BLaER1 (cell line): ENCODE measurements around the gene NSD2.
"Not testable (repeated sequence)": the region's sequence is repeated elsewhere in the genome, so short reads cannot be mapped to it uniquely, and the experiment has no call there.

ENCODE experiments used
- H3K27ac ChIP-seq: shearing (Covaris generic); formaldehyde crosslinking; 2 replicates; pipeline ENCODE4 v1.8.1; 2022
- H3K27me3 ChIP-seq: shearing (Covaris generic); formaldehyde crosslinking; 2 replicates; pipeline ENCODE4 v1.8.1; 2022
- H3K36me3 ChIP-seq: shearing (Covaris generic); formaldehyde crosslinking; 2 replicates; pipeline ENCODE4 v1.8.1; 2022
- H3K4me1 ChIP-seq: shearing (Covaris generic); formaldehyde crosslinking; 2 replicates; pipeline ENCODE4 v1.8.1; 2022
- H3K4me2 ChIP-seq: shearing (Covaris generic); formaldehyde crosslinking; 2 replicates; pipeline ENCODE4 v1.8.1; 2022
- H3K4me3 ChIP-seq: shearing (Covaris generic); formaldehyde crosslinking; 2 replicates; pipeline ENCODE4 v1.8.1; 2022
- H3K9ac ChIP-seq: shearing (Covaris generic); formaldehyde crosslinking; 2 replicates; pipeline ENCODE4 v1.8.1; 2022
- H3K9me3 ChIP-seq: shearing (Covaris generic); formaldehyde crosslinking; 2 replicates; pipeline ENCODE4 v1.8.1; 2022
- H4K20me1 ChIP-seq: shearing (Covaris generic); formaldehyde crosslinking; 2 replicates; pipeline ENCODE4 v1.8.1; 2022
- Cebpa-rat ChIP-seq: shearing (Covaris generic); IDR thresholded peaks from 2 replicates; pipeline ENCODE4 v1.8.1; 2022

The NSD2 gene

DNA sequence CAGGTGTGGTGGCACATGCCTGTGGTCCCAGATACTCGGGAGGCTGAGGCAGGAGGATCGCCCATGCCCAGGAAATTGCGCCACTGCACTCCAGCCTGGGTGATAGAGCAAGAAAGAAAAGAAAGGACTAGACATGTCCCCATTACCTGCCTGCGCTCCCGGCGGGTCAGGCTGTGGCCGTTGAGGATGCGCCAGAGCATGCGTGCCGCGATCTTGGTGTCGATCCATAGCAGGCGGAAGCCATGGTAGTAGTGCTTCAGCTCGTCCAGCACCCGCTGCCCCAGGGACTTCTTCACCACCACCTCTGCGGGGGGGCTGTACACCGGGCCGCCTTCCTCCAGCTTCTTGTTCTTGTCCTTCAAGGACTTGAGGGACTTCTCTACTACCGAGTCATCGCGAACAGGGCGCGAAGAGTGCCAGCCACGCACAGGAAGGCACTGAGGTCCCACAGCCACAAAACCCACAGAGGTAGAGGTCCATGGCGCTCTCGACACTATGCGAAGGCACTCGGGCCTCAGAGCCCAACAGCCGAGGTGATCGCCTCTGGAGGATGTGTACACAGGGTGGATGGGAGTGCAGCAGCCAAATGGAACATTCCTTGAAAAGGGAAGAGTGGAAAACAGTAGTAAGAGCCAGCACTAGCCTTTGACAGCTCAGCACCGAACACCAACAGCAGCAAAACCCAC is 29.8 kb upstream of the NSD2 start:
- H3K4me3 ChIP-seq: no peak overlapping the region
- no peaks in the 10 kb centered on the region for H3K9me3 ChIP-seq
- H3K36me3 ChIP-seq: peaks cover 98% of the 10 kb centered on the region
- no peaks in the 10 kb centered on the region for H3K27me3 ChIP-seq
- peak overlapping the region; percentile 37 for H3K4me2 ChIP-seq
- peaks cover 42% of the 10 kb centered on the region for H3K4me1 ChIP-seq
- TF ChIP-seq Cebpa-rat: no peak
- H3K27ac ChIP-seq: no peak overlapping the region
- H4K20me1 ChIP-seq: peaks cover 99% of the 10 kb centered on the region
- no peak overlapping the region for H3K9ac ChIP-seq

DNA sequence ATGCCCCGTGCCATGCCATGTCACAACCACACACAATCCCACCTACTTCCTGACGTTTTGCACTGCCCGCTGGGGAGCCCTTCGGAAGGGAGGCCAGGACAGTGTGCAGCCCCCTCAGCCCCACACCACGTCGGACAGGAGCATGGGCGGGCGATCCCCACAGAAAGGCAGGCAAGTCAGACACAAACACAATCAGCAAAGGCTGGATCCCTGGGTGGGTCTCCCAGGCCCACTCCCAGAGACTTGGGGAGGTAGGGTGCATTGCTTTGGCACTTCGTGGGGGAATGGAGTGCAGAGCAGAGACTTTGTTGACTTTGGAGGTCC is 29.3 kb upstream of the NSD2 start:
- TF ChIP-seq Cebpa-rat: no peak
- Histone ChIP-seq H3K4me2 (peak overlapping the region; percentile 37), H3K27ac (no peak overlapping the region), H3K9ac (no peak overlapping the region), H3K4me3 (no peak overlapping the region), H3K9me3 (no peaks in the 10 kb centered on the region), H3K27me3 (no peaks in the 10 kb centered on the region), H4K20me1 (peaks cover 99% of the 10 kb centered on the region), H3K36me3 (peaks cover 98% of the 10 kb centered on the region), H3K4me1 (peaks cover 42% of the 10 kb centered on the region)

GRCh38 chr4:1842339-1842895 is 28.8 kb upstream of the NSD2 start:
- no peak overlapping the region for H3K9ac ChIP-seq
- no peaks in the 10 kb centered on the region for H3K27me3 ChIP-seq
- no peak overlapping the region for H3K4me2 ChIP-seq
- peaks cover 99% of the 10 kb centered on the region for H4K20me1 ChIP-seq
- peaks cover 42% of the 10 kb centered on the region for H3K4me1 ChIP-seq
- H3K27ac ChIP-seq: no peak overlapping the region
- no peak overlapping the region for H3K4me3 ChIP-seq
- H3K9me3 ChIP-seq: no peaks in the 10 kb centered on the region
- peaks cover 98% of the 10 kb centered on the region for H3K36me3 ChIP-seq
- no peak for TF ChIP-seq Cebpa-rat

- peaks cover 42% of the 10 kb centered on the region for H3K4me1 ChIP-seq
- H3K4me2 ChIP-seq: no peak overlapping the region
- no peaks in the 10 kb centered on the region for H3K27me3 ChIP-seq
- H3K36me3 ChIP-seq: peaks cover 99% of the 10 kb centered on the region
- H3K4me3 ChIP-seq: no peak overlapping the region
- H3K27ac ChIP-seq: no peak overlapping the region
- H4K20me1 ChIP-seq: peaks cover 99% of the 10 kb centered on the region
- no peaks in the 10 kb centered on the region for H3K9me3 ChIP-seq
- TF ChIP-seq Cebpa-rat: no peak
- H3K9ac ChIP-seq: no peak overlapping the region
Measured at GRCh38 chr4:1842993-1843448, 28.2 kb upstream of the NSD2 start.

- Histone ChIP-seq H4K20me1 (peaks cover 99% of the 10 kb centered on the region), H3K9me3 (no peaks in the 10 kb centered on the region), H3K27ac (no peak overlapping the region), H3K36me3 (peaks cover 99% of the 10 kb centered on the region), H3K4me2 (no peak overlapping the region), H3K27me3 (no peaks in the 10 kb centered on the region), H3K4me1 (peaks cover 35% of the 10 kb centered on the region), H3K4me3 (no peak overlapping the region), H3K9ac (no peak overlapping the region)
- no peak for TF ChIP-seq Cebpa-rat
Measured at GRCh38 chr4:1843852-1844251, 27.3 kb upstream of the NSD2 start.

DNA sequence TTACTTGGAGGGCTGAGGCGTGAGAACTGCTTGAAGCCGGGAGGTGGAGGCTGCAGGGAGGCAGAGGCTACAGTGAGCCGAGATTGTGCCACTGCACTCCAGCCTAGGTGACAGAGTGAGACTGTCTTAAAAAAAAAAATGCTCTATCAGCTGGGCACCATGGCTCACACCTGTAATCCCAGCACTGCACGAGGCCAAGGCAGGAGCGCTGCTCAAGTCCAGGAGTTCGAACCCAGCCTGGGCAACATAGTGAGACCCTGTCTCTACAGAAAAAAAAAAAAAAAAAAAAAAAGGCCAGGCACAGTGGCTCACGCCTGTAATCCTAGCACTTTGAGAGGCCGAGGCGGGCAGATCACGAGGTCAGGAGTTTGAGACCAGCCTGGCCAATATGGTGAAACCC is 26.6 kb upstream of the NSD2 start:
- H3K4me1 ChIP-seq: peaks cover 31% of the 10 kb centered on the region
- peaks cover 99% of the 10 kb centered on the region for H4K20me1 ChIP-seq
- H3K36me3 ChIP-seq: peaks cover 96% of the 10 kb centered on the region
- not testable (repeated sequence) for H3K4me3 ChIP-seq, H3K27me3 ChIP-seq, H3K4me2 ChIP-seq, H3K9me3 ChIP-seq, H3K9ac ChIP-seq, H3K27ac ChIP-seq

DNA sequence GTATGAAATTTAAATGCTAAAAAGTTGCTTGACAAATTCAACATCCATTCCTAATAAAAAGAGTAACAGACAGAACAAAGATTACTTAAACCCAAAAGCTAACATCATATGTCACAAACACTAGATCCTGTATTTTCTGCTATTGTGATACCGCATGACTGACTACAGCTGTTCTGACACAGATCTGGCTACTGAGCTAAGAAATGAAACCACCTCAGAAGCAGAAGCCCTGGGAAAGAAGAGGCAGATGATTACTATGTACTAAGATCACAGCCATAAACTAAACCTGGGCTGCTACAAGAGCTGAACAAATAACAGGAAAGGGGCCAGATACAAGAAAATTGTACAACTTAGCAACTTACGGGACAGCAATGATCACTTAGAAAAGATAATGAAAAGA is 24.6 kb upstream of the NSD2 start:
- Histone ChIP-seq H3K4me1 (peaks cover 34% of the 10 kb centered on the region), H3K27me3 (no peaks in the 10 kb centered on the region), H3K4me2 (no peak overlapping the region), H4K20me1 (peaks cover 99% of the 10 kb centered on the region), H3K9me3 (no peaks in the 10 kb centered on the region), H3K9ac (no peak overlapping the region), H3K36me3 (peaks cover 77% of the 10 kb centered on the region), H3K27ac (no peak overlapping the region), H3K4me3 (no peak overlapping the region)
- TF ChIP-seq Cebpa-rat: no peak

- Histone ChIP-seq H3K27me3 (no peaks in the 10 kb centered on the region), H3K9ac (no peak overlapping the region), H4K20me1 (peaks cover 99% of the 10 kb centered on the region), H3K4me2 (peak overlapping the region; percentile 50), H3K4me3 (no peak overlapping the region), H3K4me1 (peaks cover 53% of the 10 kb centered on the region), H3K9me3 (no peaks in the 10 kb centered on the region), H3K27ac (no peak overlapping the region), H3K36me3 (peaks cover 60% of the 10 kb centered on the region)
- no peak for TF ChIP-seq Cebpa-rat
Measured at GRCh38 chr4:1850276-1850675, 20.9 kb upstream of the NSD2 start.

GRCh38 chr4:1851160-1851559 is 20.0 kb upstream of the NSD2 start:
- Histone ChIP-seq H3K9ac (no peak overlapping the region), H4K20me1 (peaks cover 93% of the 10 kb centered on the region), H3K36me3 (peaks cover 51% of the 10 kb centered on the region), H3K4me2 (peak overlapping the region; percentile 50), H3K9me3 (no peaks in the 10 kb centered on the region), H3K27me3 (no peaks in the 10 kb centered on the region), H3K27ac (no peak overlapping the region), H3K4me3 (no peak overlapping the region), H3K4me1 (peaks cover 53% of the 10 kb centered on the region)
- no peak for TF ChIP-seq Cebpa-rat

DNA sequence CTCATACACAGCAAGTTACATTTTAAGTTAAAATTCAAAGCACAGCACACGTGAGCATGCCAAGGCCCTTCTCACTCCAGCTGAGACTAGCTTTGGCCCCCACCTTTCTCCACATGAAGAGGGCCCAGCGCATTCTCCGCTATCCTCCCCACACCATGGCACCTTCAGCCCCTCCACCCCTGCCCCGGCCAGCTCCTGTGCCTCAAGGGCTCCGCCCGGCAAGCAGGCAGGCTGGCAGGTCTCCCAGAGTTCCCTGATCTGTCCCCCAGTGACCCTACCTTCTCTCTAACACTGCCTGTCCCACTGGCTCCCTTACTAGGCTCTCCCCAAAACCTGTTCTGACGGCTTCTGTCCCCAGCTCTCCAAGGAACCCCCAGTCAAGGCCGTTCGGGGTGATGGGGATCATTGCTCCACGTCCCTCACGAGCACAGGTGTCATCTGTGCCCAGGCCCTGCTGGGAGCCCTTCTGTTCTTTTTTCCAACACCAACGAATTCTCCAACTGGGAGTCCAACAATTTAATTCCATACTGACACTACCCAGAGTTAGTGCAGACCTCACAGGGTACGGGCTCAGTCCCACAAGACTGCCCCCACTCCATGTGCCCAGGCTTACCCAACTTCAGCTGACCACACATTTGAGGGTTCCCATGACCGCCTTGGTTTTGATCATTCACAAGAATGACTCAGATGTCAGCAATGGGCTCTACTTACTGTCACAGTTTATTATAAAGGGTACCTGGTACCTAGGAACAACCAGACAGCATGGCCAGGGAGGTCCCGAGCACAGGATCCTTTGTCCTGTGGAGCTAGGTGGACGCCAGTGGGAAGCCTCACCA is 19.4 kb upstream of the NSD2 start:
- no peaks in the 10 kb centered on the region for H3K27me3 ChIP-seq
- TF ChIP-seq Cebpa-rat: no peak
- no peak overlapping the region for H3K27ac ChIP-seq
- H4K20me1 ChIP-seq: peaks cover 87% of the 10 kb centered on the region
- H3K9me3 ChIP-seq: no peaks in the 10 kb centered on the region
- peaks cover 55% of the 10 kb centered on the region for H3K4me1 ChIP-seq
- no peak overlapping the region for H3K4me3 ChIP-seq
- H3K9ac ChIP-seq: no peak overlapping the region
- peaks cover 45% of the 10 kb centered on the region for H3K36me3 ChIP-seq
- H3K4me2 ChIP-seq: 0 out of 2 replicates have a peak overlapping the region, but pooled peaks have one; percentile 50
